H9 (cell line): ENCODE measurements around the gene HES3. TPM values are rescaled to one million over a fixed set of nuclear protein-coding genes. Genes with fewer than 3 reads are reported as not detected.

Experiments
- DNase-seq: peaks from one replicate; pipeline ENCODE4 v3.0.0-alpha.2; 2017
- H2AFZ ChIP-seq: one replicate; pipeline ENCODE4 v1.6.1; 2013; ENCODE audit warnings: mild to moderate bottlenecking, low read length, control low read depth, moderate library complexity
- H2AK5ac ChIP-seq: 2 replicates; pipeline ENCODE4 v1.6.1; 2013; ENCODE audit warnings: low read length, control low read depth, mixed read lengths; ENCODE audit not compliant: insufficient read length
- H2BK120ac ChIP-seq: one replicate; pipeline ENCODE4 v1.6.1; 2013; ENCODE audit warnings: low read depth, mild to moderate bottlenecking, low read length, control low read depth, inconsistent platforms; ENCODE audit not compliant: poor library complexity, severe bottlenecking
- H2BK12ac ChIP-seq: 2 replicates; pipeline ENCODE4 v1.6.1; 2013; ENCODE audit warnings: low read length, control low read depth, mixed read lengths, low read depth; ENCODE audit not compliant: insufficient read length
- H2BK15ac ChIP-seq: 2 replicates; pipeline ENCODE4 v1.6.1; 2013; ENCODE audit warnings: low read depth, low read length, control low read depth
- H2BK20ac ChIP-seq: one replicate; pipeline ENCODE4 v1.6.1; 2013; ENCODE audit warnings: low read depth, mild to moderate bottlenecking, low read length, control low read depth, inconsistent platforms; ENCODE audit not compliant: poor library complexity, severe bottlenecking
- H2BK5ac ChIP-seq: 2 replicates; pipeline ENCODE4 v1.6.1; 2013; ENCODE audit warnings: low read length, control low read depth, mixed read lengths; ENCODE audit not compliant: insufficient read length
- H3K14ac ChIP-seq: 2 replicates; pipeline ENCODE4 v1.6.1; 2013; ENCODE audit warnings: low read length, control low read depth; ENCODE audit not compliant: insufficient read depth
- H3K18ac ChIP-seq: 2 replicates; pipeline ENCODE4 v1.6.1; 2013; ENCODE audit warnings: low read depth, mild to moderate bottlenecking, mixed read lengths, low read length, control low read depth; ENCODE audit not compliant: insufficient read length
- H3K23ac ChIP-seq: 2 replicates; pipeline ENCODE4 v1.6.1; 2013; ENCODE audit warnings: low read length, control low read depth, mixed read lengths, low read depth; ENCODE audit not compliant: insufficient read length
- H3K23me2 ChIP-seq: 2 replicates; pipeline ENCODE4 v1.6.1; 2013; ENCODE audit warnings: low read depth, mild to moderate bottlenecking, mixed read lengths, low read length, control low read depth; ENCODE audit not compliant: insufficient read length, poor library complexity, severe bottlenecking
- H3K27ac ChIP-seq: 2 replicates; pipeline ENCODE4 v1.5.1; 2013; ENCODE audit warnings: low read length, control low read depth, mixed read lengths, low read depth; ENCODE audit not compliant: insufficient read length
- H3K27me3 ChIP-seq: 2 replicates; pipeline ENCODE4 v1.6.1; 2013; ENCODE audit warnings: low read length, control low read depth, inconsistent platforms; ENCODE audit not compliant: insufficient read depth
- H3K4ac ChIP-seq: 2 replicates; pipeline ENCODE4 v1.6.1; 2013; ENCODE audit warnings: low read depth, mild to moderate bottlenecking, control low read depth, inconsistent platforms, low read length, moderate library complexity
- H3K4me1 ChIP-seq: 2 replicates; pipeline ENCODE4 v1.6.1; 2013; ENCODE audit warnings: low read length, control low read depth, inconsistent platforms; ENCODE audit not compliant: insufficient read depth
- H3K4me2 ChIP-seq: 2 replicates; pipeline ENCODE4 v1.6.1; 2013; ENCODE audit warnings: low read length, control low read depth, mixed read lengths; ENCODE audit not compliant: insufficient read length, insufficient read depth
- H3K56ac ChIP-seq: 2 replicates; pipeline ENCODE4 v1.6.1; 2013; ENCODE audit warnings: low read depth, mild to moderate bottlenecking, mixed read lengths, low read length, control low read depth; ENCODE audit not compliant: insufficient read length
- H3K79me1 ChIP-seq: 2 replicates; pipeline ENCODE4 v1.6.1; 2013; ENCODE audit warnings: low read depth, mild to moderate bottlenecking, moderate library complexity, low read length, control low read depth, inconsistent platforms; ENCODE audit not compliant: insufficient read depth, poor library complexity, severe bottlenecking
- H3K79me2 ChIP-seq: 2 replicates; pipeline ENCODE4 v1.6.1; 2013; ENCODE audit warnings: low read length, control low read depth, inconsistent platforms; ENCODE audit not compliant: insufficient read depth
- H3K9ac ChIP-seq: 2 replicates; pipeline ENCODE4 v1.6.1; 2013; ENCODE audit warnings: low read length, control low read depth, mixed read lengths; ENCODE audit not compliant: insufficient read length; ENCODE audit errors: extremely low read depth
- H3K9me3 ChIP-seq: one replicate; pipeline ENCODE4 v1.6.1; 2013; ENCODE audit warnings: low read depth, low read length, inconsistent platforms; ENCODE audit not compliant: control insufficient read depth
- H3T11ph ChIP-seq: one replicate; pipeline ENCODE4 v1.6.1; 2013; ENCODE audit warnings: mild to moderate bottlenecking, low read length, control low read depth, inconsistent platforms
- H4K20me1 ChIP-seq: one replicate; pipeline ENCODE4 v1.6.1; 2013; ENCODE audit not compliant: control insufficient read depth, insufficient read length, insufficient read depth
- H4K5ac ChIP-seq: 2 replicates; pipeline ENCODE4 v1.6.1; 2013; ENCODE audit warnings: low read depth, mild to moderate bottlenecking, mixed read lengths, low read length, control low read depth; ENCODE audit not compliant: insufficient read length
- H4K8ac ChIP-seq: replicated peaks from 2 replicates; pipeline ENCODE4 v1.6.1; 2013; ENCODE audit warnings: low read length, control low read depth, mixed read lengths, low read depth; ENCODE audit not compliant: insufficient read length
- H4K91ac ChIP-seq: 2 replicates; pipeline ENCODE4 v1.6.1; 2013; ENCODE audit warnings: low read depth, mild to moderate bottlenecking, moderate library complexity, mixed read lengths, low read length, control low read depth; ENCODE audit not compliant: insufficient read length
- H3K27ac Mint-ChIP-seq, 3 experiments: 2 replicates in 2 of 3; 3 replicates in 1 of 3; pipeline ENCODE4 v1.8.0; 2020 to 2021; ENCODE audit warnings: mixed read lengths in 3 of 3, mild to moderate bottlenecking in 1 of 3, moderate library complexity in 1 of 3
- H3K27me3 Mint-ChIP-seq: 2 replicates; pipeline ENCODE4 v1.8.0; 2021; ENCODE audit warnings: low read depth, mild to moderate bottlenecking, moderate library complexity, mixed read lengths
- H3K36me3 Mint-ChIP-seq, 3 experiments: 2 replicates in 2 of 3; 3 replicates in 1 of 3; pipeline ENCODE4 v1.8.0; 2020 to 2021; ENCODE audit warnings: low read depth in 3 of 3, mixed read lengths in 3 of 3; ENCODE audit not compliant: insufficient read depth in 1 of 3
- H3K4me1 Mint-ChIP-seq, 2 experiments: 2 replicates each; pipeline ENCODE4 v1.8.0; 2020; ENCODE audit warnings: mixed read lengths in 2 of 2
- H3K4me3 Mint-ChIP-seq, 2 experiments: 2 replicates in 1 of 2; 3 replicates in 1 of 2; pipeline ENCODE4 v1.8.0; 2020 to 2021; ENCODE audit warnings: mild to moderate bottlenecking in 2 of 2, mixed read lengths in 2 of 2, moderate library complexity in 1 of 2
- H3K9me3 Mint-ChIP-seq, 2 experiments: 2 replicates in 1 of 2; 3 replicates in 1 of 2; pipeline ENCODE4 v1.8.0; 2020; ENCODE audit warnings: mild to moderate bottlenecking in 2 of 2, mixed read lengths in 2 of 2, moderate library complexity in 1 of 2
- CTCF ChIP-seq: fragments of 200-600 bp; sonication (generic); conservative IDR thresholded peaks from 3 replicates; pipeline ENCODE4 v1.8.0; 2021; ENCODE audit warnings: antibody characterized with exemption, mild to moderate bottlenecking
- WGBS: extraction: QIAGEN DNeasy Blood & Tissue Kit; methylation state at CpG from one replicate; pipeline ENCODE4 v1.1.7; 2013; ENCODE audit warnings: missing lambda C conversion rate, low lambda C conversion rate, mixed read lengths; ENCODE audit not compliant: insufficient read length; ENCODE audit errors: extremely low coverage; 5-methylcytosine and 5-hydroxymethylcytosine counted together
- total RNA-seq: library from RNA; stranded (reverse); gene quantifications from 2 replicates; pipeline ENCODE4 v1.2.1, GENCODE V29; 2021

The HES3 gene
- total RNA-seq, 1 experiment from 2014 or later: 89.9 TPM

GRCh38 chr1:6241107-6241886 is 2.7 kb upstream of the HES3 start:
- Histone ChIP-seq H2BK120ac (no peak overlapping the region), H2AK5ac (no peak overlapping the region), H4K91ac (no peak overlapping the region), H4K5ac (no peak overlapping the region), H2BK5ac (no peak overlapping the region), H2BK15ac (no peak overlapping the region), H3K23ac (no peak overlapping the region), H2BK20ac (no peak overlapping the region), H3K4ac (no peak overlapping the region; the same call in 1 of the 2 replicates), H3K14ac (peak overlapping the region; percentile 64), H3K79me1 (no peaks in the 10 kb centered on the region), H3K9me3 (no peaks in the 10 kb centered on the region), H2AFZ (no peak overlapping the region), H2BK12ac (no peak overlapping the region), H3K4me1 (peaks cover 5% of the 10 kb centered on the region; the same call in 1 of the 2 replicates), H3K9ac (no peak overlapping the region), H3K27ac (peak overlapping the region; percentile 3), H3K56ac (no peak overlapping the region), H3K23me2 (peaks cover 25% of the 10 kb centered on the region), H4K8ac (no peak overlapping the region), H3K79me2 (no peaks in the 10 kb centered on the region), H3T11ph (no peak overlapping the region), H4K20me1 (no peaks in the 10 kb centered on the region), H3K4me2 (peak overlapping the region; percentile 5), H3K18ac (peak overlapping the region; percentile 66), H3K27me3 (no peaks in the 10 kb centered on the region; the same call in 1 of the 2 replicates)
- peak overlapping the region; percentile 49 to 67 for H3K4me3 Mint-ChIP-seq
- H3K4me1 Mint-ChIP-seq: peaks cover 47 to 55% of the 10 kb centered on the region in 2 experiments
- TF ChIP-seq CTCF: no peak
- WGBS: no CpG with 5 or more reads among the region's 33 CpGs
- H3K27me3 Mint-ChIP-seq: peaks cover 9% of the 10 kb centered on the region
- DNase-seq: no peak
- peak overlapping the region; percentile 61 to 84 (median 80); a peak in 5 of 7 replicates for H3K27ac Mint-ChIP-seq
- H3K9me3 Mint-ChIP-seq: no peaks in the 10 kb centered on the region; a peak in 1 of 5 replicates
- H3K36me3 Mint-ChIP-seq: no peaks in the 10 kb centered on the region
